Mesothelial cell of epicardium (in vitro differentiated cells): Measurements from ENCODE around the gene CELSR2. TPM values are rescaled to one million over a fixed set of nuclear protein-coding genes. Genes with fewer than 3 reads are reported as not detected.

ENCODE experiments used
- DNase-seq, 2 experiments: peaks; one replicate each; pipeline ENCODE4 v3.0.0; 2021; ENCODE audit warnings: low spot score in 2 of 2; ENCODE audit not compliant: unreplicated experiment in 2 of 2
- H3K27ac Mint-ChIP-seq: 2 replicates; pipeline ENCODE4 v1.8.0; 2021; ENCODE audit warnings: mixed read lengths
- H3K27me3 Mint-ChIP-seq: 2 replicates; pipeline ENCODE4 v1.8.0; 2021; ENCODE audit warnings: low read depth, mixed read lengths
- H3K36me3 Mint-ChIP-seq: 2 replicates; pipeline ENCODE4 v1.8.0; 2021; ENCODE audit warnings: mixed read lengths
- H3K4me1 Mint-ChIP-seq: 2 replicates; pipeline ENCODE4 v1.8.0; 2021; ENCODE audit warnings: mixed read lengths
- H3K4me3 Mint-ChIP-seq: 2 replicates; pipeline ENCODE4 v1.8.0; 2021; ENCODE audit warnings: mild to moderate bottlenecking, moderate library complexity, mixed read lengths
- H3K9me3 Mint-ChIP-seq: 2 replicates; pipeline ENCODE4 v1.8.0; 2021; ENCODE audit warnings: mixed read lengths
- CTCF ChIP-seq: fragments of 200-600 bp; sonication (generic); IDR thresholded peaks from one replicate; pipeline ENCODE4 v1.5.0; 2021; ENCODE audit warnings: antibody characterized with exemption; ENCODE audit not compliant: unreplicated experiment
- total RNA-seq: library from RNA; stranded (reverse); gene quantifications from 3 replicates; pipeline ENCODE4 v1.2.1, GENCODE V29; 2021

The CELSR2 gene, protein sequence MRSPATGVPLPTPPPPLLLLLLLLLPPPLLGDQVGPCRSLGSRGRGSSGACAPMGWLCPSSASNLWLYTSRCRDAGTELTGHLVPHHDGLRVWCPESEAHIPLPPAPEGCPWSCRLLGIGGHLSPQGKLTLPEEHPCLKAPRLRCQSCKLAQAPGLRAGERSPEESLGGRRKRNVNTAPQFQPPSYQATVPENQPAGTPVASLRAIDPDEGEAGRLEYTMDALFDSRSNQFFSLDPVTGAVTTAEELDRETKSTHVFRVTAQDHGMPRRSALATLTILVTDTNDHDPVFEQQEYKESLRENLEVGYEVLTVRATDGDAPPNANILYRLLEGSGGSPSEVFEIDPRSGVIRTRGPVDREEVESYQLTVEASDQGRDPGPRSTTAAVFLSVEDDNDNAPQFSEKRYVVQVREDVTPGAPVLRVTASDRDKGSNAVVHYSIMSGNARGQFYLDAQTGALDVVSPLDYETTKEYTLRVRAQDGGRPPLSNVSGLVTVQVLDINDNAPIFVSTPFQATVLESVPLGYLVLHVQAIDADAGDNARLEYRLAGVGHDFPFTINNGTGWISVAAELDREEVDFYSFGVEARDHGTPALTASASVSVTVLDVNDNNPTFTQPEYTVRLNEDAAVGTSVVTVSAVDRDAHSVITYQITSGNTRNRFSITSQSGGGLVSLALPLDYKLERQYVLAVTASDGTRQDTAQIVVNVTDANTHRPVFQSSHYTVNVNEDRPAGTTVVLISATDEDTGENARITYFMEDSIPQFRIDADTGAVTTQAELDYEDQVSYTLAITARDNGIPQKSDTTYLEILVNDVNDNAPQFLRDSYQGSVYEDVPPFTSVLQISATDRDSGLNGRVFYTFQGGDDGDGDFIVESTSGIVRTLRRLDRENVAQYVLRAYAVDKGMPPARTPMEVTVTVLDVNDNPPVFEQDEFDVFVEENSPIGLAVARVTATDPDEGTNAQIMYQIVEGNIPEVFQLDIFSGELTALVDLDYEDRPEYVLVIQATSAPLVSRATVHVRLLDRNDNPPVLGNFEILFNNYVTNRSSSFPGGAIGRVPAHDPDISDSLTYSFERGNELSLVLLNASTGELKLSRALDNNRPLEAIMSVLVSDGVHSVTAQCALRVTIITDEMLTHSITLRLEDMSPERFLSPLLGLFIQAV (N-terminal part only)
- total RNA-seq, result 24.9 to 27.1 TPM (median 25.0 TPM) in 3 replicates

- Mint-ChIP-seq H3K9me3 (no peaks in the 10 kb centered on the region), H3K4me1 (peaks cover 17% of the 10 kb centered on the region), H3K27ac (no peak within 1 kb of the TSS), H3K27me3 (peaks cover 2% of the 10 kb centered on the region), H3K36me3 (peaks cover 19% of the 10 kb centered on the region), H3K4me3 (peak within 1 kb of the TSS; percentile 66)
- peak; percentile 50 to 65 for DNase-seq
- TF ChIP-seq CTCF, result no peak
Measured at GRCh38 chr1:109248797-109249629, at the start of gene CELSR2. TSS of gene CELSR2 (plus strand) at chr1:109249539. CDS start at chr1:109250080, 541 bp downstream.

- Mint-ChIP-seq H3K27me3 (no peaks in the 10 kb centered on the region), H3K9me3 (no peaks in the 10 kb centered on the region), H3K4me3 (no peak overlapping the region), H3K27ac (no peak overlapping the region), H3K36me3 (no peaks in the 10 kb centered on the region), H3K4me1 (peaks cover 6% of the 10 kb centered on the region)
- no peak for DNase-seq
- TF ChIP-seq CTCF, result no peak
Measured at GRCh38 chr1:109199710-109200109, 49.6 kb upstream of the CELSR2 start.

- TF ChIP-seq CTCF, result no peak
- no peak overlapping the region for H3K4me3 Mint-ChIP-seq
- peaks cover 6% of the 10 kb centered on the region for H3K4me1 Mint-ChIP-seq
- no peaks in the 10 kb centered on the region for H3K27me3 Mint-ChIP-seq
- H3K36me3 Mint-ChIP-seq, result no peaks in the 10 kb centered on the region
- H3K9me3 Mint-ChIP-seq, result no peaks in the 10 kb centered on the region
- H3K27ac Mint-ChIP-seq, result no peak overlapping the region
- DNase-seq, result no peak
Measured at GRCh38 chr1:109201123-109201703, 48.1 kb upstream of the CELSR2 start.

DNA sequence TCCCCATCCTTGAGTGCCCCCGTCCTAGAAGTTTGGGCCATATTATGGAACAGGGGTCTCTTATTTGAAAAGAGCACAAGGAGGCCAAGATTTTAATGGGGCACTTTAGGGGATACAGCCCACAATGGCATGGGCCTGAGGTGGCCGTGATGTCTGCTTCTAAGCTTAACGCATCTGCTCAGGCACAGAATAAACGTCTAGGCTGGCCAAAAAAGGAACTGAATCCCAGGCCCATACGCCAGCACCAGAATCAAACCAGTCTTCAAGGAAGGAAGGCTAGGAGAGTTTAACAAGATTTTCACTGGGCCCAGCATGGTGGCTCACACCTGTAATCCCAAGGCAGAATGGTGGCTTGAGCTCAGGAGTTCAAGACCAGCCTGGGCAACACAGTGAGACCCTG is 44.9 kb upstream of the CELSR2 start:
- Mint-ChIP-seq H3K9me3 (no peaks in the 10 kb centered on the region), H3K36me3 (no peaks in the 10 kb centered on the region), H3K27ac (no peak overlapping the region), H3K4me1 (no peaks in the 10 kb centered on the region), H3K27me3 (peaks cover 1% of the 10 kb centered on the region), H3K4me3 (no peak overlapping the region)
- no peak for DNase-seq
- no peak for TF ChIP-seq CTCF
